ACC112 (cell line): ENCODE results near the gene MRPS26.
"Not testable (repeated sequence)": the region's sequence is repeated elsewhere in the genome, so short reads cannot be mapped to it uniquely, and the experiment has no call there.

ENCODE experiments used
- H2AFZ ChIP-seq: fragments of 200-600 bp; sonication (generic); one replicate; pipeline ENCODE4 v1.6.0; 2017; ENCODE audit warnings: antibody characterized with exemption, low read length; ENCODE audit not compliant: unreplicated experiment
- H3K27ac ChIP-seq: fragments of 200-600 bp; sonication (generic); 2 replicates; pipeline ENCODE4 v1.5.1; 2014; ENCODE audit warnings: low read depth, mild to moderate bottlenecking, antibody characterized with exemption, low read length, moderate library complexity
- H3K27me3 ChIP-seq: fragments of 200-600 bp; sonication (generic); 2 replicates; pipeline ENCODE4 v1.6.1; 2014; ENCODE audit warnings: mild to moderate bottlenecking, antibody characterized with exemption, low read length, moderate library complexity, mixed read lengths; ENCODE audit not compliant: insufficient read depth
- H3K36me3 ChIP-seq: fragments of 200-600 bp; sonication (generic); 2 replicates; pipeline ENCODE4 v1.6.1; 2016; ENCODE audit warnings: mild to moderate bottlenecking, antibody characterized with exemption, low read length, moderate library complexity, mixed read lengths; ENCODE audit not compliant: insufficient read depth
- H3K4me1 ChIP-seq: fragments of 200-600 bp; sonication (generic); one replicate; pipeline ENCODE4 v1.6.1; 2016; ENCODE audit warnings: low read length, mixed read lengths; ENCODE audit not compliant: insufficient read depth, unreplicated experiment, control insufficient read depth
- H3K4me3 ChIP-seq: fragments of 200-600 bp; sonication (generic); 2 replicates; pipeline ENCODE4 v1.5.1; 2014; ENCODE audit warnings: mild to moderate bottlenecking, low read depth, low read length
- H3K79me2 ChIP-seq: fragments of 200-600 bp; sonication (generic); one replicate; pipeline ENCODE4 v1.6.0; 2016; ENCODE audit warnings: low read length; ENCODE audit not compliant: control insufficient read depth, unreplicated experiment, insufficient read depth

MRPS26 gene

DNA sequence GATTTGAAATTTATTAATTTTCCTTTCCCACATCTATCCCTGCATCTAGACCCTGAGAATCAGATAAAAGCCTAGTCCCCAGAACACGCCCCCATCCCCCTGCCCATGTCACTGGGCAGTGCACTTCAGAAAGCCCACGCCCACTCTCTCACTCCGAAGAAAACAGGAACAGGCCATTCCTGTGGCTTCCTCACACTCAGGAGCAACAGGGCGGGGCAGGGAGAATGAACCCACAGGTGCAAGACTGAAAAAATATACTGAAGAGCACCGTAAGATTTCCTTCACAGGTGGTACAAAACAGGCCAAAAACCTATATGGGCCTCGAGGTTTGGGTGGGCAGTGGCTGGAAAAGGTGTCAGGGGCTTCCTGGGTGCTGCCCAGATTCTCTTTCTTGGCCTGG, 29.0 kb downstream of the MRPS26 start:
- H3K27ac ChIP-seq: no peak overlapping the region
- no peak overlapping the region for H3K4me3 ChIP-seq
- peaks cover 42% of the 10 kb centered on the region for H3K27me3 ChIP-seq
- H3K79me2 ChIP-seq: no peaks in the 10 kb centered on the region
- no peaks in the 10 kb centered on the region for H3K4me1 ChIP-seq
- no peaks in the 10 kb centered on the region for H3K36me3 ChIP-seq
- no peak overlapping the region for H2AFZ ChIP-seq

DNA sequence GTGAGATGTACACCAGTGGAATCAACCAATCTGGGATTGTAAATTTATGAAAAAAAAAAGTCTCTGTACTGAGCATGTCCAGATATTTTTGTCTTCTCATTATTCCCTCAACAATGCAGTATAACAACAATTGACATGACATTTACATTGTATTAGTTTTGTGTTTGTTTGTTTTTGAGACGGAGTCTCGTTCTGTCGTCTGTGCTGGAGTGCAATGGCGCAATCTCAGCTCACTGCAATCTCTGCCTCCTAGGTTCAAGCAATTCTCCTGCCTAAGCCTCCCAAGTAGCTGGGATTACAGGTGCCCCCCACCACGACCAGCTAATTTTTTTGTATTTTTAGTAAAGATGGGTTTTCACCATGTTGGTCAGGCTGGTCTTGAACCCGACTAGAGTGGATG, 29.5 kb downstream of the MRPS26 start:
- peaks cover 42% of the 10 kb centered on the region for H3K27me3 ChIP-seq
- H3K27ac ChIP-seq: not testable (repeated sequence)

DNA sequence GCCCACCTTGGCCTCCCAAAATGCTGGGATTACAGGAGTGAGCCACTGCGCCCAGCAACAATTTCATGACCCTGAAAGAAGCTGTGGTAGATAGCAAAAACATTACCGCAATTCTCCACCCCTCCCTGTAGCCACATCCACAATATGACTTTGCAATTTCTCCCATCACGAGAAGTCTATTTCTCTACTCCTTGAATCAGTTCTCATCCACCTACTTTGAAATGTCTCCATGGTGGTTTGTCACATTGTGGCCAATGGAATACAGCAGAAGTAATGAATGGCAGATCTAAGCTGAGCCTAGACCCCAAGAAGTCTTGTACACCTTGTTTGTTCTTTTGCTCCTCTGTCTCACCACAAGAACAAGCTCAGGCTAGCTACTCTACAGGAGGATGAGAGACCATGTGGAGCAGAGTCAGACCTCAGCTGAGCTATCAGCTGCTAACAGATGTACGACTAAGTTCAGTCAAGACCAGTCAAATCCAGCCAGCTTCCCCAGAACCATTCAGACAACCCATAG, 31.8 kb downstream of the MRPS26 start:
- Histone ChIP-seq H3K27me3 (peaks cover 31% of the 10 kb centered on the region), H3K27ac (no peak overlapping the region), H3K4me3 (no peak overlapping the region), H3K79me2 (no peaks in the 10 kb centered on the region), H2AFZ (no peak overlapping the region), H3K36me3 (no peaks in the 10 kb centered on the region), H3K4me1 (peaks cover 13% of the 10 kb centered on the region)

More for the DNA sequence above, 29.5 kb downstream of the MRPS26 start:
- not testable (repeated sequence) for H3K79me2 ChIP-seq, H2AFZ ChIP-seq, H3K4me1 ChIP-seq, H3K4me3 ChIP-seq, H3K36me3 ChIP-seq

DNA sequence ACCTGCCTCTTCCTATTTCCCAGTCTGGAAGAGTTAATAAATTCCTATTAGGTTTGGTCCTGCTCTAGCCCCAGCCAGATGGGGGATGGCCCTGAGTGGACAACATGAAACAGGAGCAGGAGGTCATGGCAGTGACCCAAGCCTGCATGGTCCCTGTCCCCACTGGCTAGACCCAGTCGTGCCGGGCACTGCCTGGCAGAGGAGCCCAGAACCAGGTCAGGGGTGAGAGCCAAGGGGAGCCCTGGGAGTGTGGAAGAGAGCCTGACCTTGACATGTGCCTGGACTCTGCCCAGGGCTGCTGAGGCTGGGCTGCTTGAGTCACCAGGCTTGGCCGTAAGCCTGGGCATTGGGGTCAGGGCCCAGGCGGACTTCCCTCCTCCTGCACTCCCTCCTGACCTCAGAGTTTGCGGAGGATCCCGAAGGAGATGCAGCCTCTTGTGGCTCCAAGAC, 35.1 kb downstream of the MRPS26 start:
- no peaks in the 10 kb centered on the region for H3K36me3 ChIP-seq
- peaks cover 13% of the 10 kb centered on the region for H3K4me1 ChIP-seq
- no peak overlapping the region for H2AFZ ChIP-seq
- no peak overlapping the region for H3K4me3 ChIP-seq
- no peak overlapping the region for H3K27ac ChIP-seq
- H3K27me3 ChIP-seq: peaks cover 45% of the 10 kb centered on the region
- H3K79me2 ChIP-seq: no peaks in the 10 kb centered on the region

DNA sequence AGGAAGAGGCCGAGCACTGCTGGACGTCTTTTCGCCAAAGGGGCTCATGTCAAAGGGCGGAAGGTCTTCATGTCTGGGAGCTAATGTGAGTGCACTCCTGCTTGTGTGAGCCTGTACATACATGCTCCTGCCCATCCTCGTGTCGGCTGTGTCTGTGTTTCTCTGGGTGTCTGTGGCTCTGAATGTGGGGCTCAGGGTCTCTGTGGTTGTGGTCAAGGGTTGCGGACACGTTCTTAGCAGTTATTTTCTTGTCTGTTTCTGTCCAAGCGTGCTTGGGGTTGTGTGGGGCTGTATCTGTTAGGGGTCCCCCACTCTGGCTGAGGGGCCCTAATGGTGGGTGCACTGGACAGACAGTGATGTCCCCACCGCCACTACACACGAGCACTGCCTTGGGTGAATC, 35.8 kb downstream of the MRPS26 start:
- Histone ChIP-seq H3K79me2 (no peaks in the 10 kb centered on the region), H3K36me3 (no peaks in the 10 kb centered on the region), H3K27me3 (peaks cover 45% of the 10 kb centered on the region), H2AFZ (no peak overlapping the region), H3K4me1 (peaks cover 13% of the 10 kb centered on the region), H3K4me3 (no peak overlapping the region), H3K27ac (no peak overlapping the region)

DNA sequence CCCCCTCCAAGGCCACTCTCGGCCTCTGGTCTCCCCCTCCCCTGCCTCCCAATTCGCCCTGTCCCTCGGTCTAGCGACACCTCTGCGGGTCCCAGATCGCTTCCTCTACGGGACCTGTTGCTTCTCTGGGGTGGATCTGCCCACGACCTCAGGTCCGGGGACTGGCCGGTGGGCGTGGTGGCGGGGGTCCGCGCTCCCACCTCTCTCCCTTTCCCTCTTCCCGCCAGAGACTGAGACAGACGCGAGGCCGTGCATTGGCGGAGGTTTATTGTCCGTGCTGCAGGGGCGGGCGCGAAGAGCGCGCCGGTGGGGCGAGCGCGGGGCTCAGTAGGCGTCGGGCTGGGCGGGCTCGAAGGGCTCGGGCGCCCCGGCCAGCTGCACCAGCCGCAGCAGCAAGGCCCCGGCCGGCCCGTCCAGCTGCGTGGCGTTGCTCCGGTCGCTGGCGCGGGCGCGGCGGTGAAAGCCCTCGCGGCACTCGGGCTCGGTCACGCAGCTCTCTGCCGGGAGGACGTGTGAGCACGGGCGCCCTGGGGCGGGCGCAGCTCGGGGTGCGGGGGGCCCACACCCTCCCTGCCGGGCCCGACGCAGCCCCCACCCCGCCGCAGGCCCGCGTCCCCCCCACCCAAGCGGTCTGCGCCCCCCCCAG, 36.6 kb downstream of the MRPS26 start:
- no peak overlapping the region for H2AFZ ChIP-seq
- no peak overlapping the region for H3K4me3 ChIP-seq
- no peak overlapping the region for H3K27ac ChIP-seq
- H3K27me3 ChIP-seq: peaks cover 44% of the 10 kb centered on the region
- no peaks in the 10 kb centered on the region for H3K79me2 ChIP-seq
- no peaks in the 10 kb centered on the region for H3K36me3 ChIP-seq
- H3K4me1 ChIP-seq: peaks cover 13% of the 10 kb centered on the region

DNA sequence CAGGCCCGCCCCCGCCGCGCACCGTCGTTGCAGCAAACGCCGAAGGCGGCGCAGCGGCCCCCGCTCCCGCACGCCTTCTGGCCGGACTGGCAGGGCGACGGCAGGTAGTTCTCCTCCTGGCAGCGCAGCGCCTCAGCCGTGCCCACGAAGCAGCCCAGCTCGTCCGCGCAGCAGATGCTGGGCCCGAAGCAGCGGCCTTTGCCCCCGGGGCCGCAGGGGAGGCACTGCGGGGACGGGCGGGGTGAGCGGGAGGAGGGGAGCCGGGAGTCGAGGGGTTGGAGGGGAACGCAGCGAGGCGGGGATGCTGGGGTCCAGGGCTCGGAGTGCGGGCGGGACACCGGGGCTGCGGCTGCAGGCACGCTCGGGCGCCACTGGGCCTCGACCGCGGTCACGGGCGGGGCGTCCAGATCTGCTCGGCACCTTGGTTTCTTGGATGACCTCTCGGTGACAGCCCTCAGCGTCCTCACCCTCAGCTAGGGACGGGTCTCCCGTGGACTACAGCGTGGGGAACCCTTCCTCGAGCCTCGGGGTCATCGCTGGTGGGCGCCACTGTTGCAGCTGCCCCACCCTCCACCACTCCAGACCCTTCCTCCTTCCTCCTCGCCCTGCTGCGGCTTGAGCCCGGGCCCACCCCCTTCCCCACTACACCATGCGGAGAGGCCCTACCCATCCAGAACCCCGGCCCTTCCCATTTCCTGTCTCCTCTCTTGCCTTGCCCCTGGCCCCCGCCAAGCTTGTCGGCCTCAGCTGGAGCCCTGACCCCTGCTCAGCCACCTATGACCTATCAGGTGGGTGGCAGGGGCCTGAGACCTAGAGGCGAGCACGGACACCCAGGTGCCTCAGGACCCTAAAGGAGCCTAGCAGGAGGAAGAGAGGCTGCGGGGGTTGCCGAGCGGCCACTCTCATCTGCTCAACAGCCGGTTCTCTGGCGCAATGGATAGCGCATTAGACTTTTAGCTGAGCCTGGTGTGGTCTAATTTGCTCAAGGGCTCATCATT, 37.4 kb downstream of the MRPS26 start:
- no peak overlapping the region for H3K27ac ChIP-seq
- peaks cover 13% of the 10 kb centered on the region for H3K4me1 ChIP-seq
- H2AFZ ChIP-seq: no peak overlapping the region
- peaks cover 36% of the 10 kb centered on the region for H3K27me3 ChIP-seq
- H3K36me3 ChIP-seq: no peaks in the 10 kb centered on the region
- no peak overlapping the region for H3K4me3 ChIP-seq
- H3K79me2 ChIP-seq: no peaks in the 10 kb centered on the region

DNA sequence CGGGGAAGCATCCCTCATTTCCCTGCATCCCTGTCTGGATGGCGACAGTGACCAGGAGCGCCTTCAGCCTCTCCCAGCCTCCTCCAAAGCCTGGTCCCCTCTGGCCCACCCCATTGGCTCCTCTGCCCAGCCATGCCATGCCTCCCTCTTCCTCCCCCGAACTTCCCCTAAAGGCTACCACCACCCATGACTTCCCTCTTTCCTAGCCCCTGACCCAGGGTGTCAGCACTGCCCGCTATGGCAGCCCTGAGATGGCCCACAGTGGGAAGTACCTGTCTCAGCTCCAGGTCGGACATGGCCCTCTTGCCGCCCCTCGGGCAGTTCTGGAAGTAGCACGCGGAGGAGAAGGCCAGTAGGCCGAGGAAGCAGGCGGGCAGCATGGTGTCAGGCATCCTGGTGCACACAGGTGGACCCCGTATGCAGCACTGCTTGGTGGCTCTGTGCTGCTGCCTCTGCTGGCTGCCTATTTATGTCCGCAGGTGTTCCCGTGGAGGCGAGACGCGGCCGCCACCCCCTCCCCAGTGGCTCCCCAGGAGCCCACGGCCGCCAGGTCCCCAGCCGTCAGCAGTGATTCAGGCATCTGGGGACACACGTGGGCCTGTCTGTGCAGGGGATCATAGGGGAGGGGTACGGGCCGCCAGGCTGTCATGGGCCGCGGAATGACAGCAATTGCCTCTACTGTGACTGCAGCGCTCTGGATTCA, 38.6 kb downstream of the MRPS26 start, which contains the start of gene AVP:
Gene AVP (minus strand): TSS at position 442 of the 703 bp plus-strand sequence. CDS start 50 bp downstream, at position 392.
- Histone ChIP-seq H3K4me3 (no peak within 1 kb of the TSS), H2AFZ (no peak within 1 kb of the TSS), H3K36me3 (no peaks in the 10 kb centered on the region), H3K27me3 (peaks cover 28% of the 10 kb centered on the region), H3K79me2 (no peaks in the 10 kb centered on the region), H3K4me1 (peaks cover 13% of the 10 kb centered on the region), H3K27ac (no peak within 1 kb of the TSS)

DNA sequence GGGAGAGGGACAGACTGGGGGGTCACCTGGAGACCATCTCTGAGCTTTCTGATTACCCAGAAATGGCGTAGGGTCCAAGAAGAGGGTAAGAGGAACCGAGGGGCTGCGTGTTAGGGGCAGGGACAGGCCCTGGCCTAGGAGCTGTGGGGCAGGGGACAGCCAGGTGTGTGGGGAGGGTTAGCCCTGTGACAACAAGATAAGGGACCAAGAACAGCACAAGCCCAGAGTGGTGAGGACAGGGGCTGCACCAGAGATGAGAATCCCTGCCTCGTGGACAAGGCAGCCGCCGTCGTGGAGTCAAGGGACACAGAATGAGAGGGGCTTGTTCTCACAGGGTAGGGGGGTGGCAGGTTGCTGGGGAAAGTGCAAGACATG, 39.1 kb downstream of the MRPS26 start:
- no peaks in the 10 kb centered on the region for H3K79me2 ChIP-seq
- H3K4me1 ChIP-seq: peaks cover 13% of the 10 kb centered on the region
- no peak overlapping the region for H3K27ac ChIP-seq
- H2AFZ ChIP-seq: no peak overlapping the region
- no peak overlapping the region for H3K4me3 ChIP-seq
- H3K27me3 ChIP-seq: peaks cover 32% of the 10 kb centered on the region
- no peaks in the 10 kb centered on the region for H3K36me3 ChIP-seq

DNA sequence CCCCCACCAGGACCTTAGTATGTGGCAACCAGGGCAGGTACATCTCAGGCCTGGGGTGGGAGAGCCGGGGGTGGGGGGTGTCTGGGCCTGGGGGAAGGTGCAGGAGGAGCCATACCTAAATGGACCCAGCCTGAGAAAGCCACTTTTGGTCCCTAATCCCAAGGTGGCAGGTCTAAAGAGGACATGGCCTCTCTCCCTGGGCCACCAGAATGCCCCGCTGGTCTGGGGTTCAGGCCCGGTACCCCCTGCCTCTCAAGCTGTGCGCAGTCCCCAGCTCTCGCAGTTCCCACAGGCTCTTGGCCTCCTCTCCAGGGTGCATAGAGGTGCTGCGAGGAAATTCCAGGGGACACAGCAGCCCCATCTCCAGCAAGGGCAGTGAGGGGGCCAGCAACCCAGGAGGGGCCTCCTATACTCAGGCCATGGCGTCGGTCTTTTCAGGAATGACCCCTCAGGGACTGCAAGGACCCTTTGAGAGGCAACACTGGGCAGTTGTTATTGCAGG, 39.8 kb downstream of the MRPS26 start:
- Histone ChIP-seq H3K27me3 (peaks cover 38% of the 10 kb centered on the region), H3K4me1 (peaks cover 11% of the 10 kb centered on the region), H3K36me3 (no peaks in the 10 kb centered on the region), H3K27ac (no peak overlapping the region), H2AFZ (no peak overlapping the region), H3K4me3 (no peak overlapping the region), H3K79me2 (no peaks in the 10 kb centered on the region)
